ENCODE results near the gene S1PR3.

The S1PR3 gene

DNA sequence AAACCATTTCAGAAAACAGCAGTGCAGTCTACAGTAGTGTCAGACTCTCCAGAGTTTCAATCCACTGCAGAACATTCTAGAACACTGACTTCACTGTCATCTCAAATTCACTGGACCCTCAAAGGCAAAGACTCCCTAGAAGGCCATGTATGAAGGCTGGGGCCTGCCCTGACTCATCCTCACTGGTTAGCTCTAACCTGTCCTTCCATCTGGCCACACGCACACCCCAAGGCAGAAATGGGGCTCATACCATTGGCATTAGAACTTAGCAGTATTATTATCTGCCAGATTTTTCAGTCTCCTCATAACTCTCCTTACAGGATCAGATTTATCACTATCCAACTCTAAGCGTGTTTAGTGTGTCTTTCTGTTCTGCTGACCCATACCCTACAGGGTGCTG, 20.4 kb downstream of the S1PR3 start:
- H3K27ac ChIP-seq = no peak overlapping the region
- H3K27me3 ChIP-seq (replicated peaks) = no peaks in the 10 kb centered on the region
- H3K4me3 ChIP-seq (ENCODE audit: low read depth, low read length) = no peak overlapping the region
- no peak for DNase-seq
- in situ Hi-C loops (cut with HindIII; ENCODE audit: low pct_ligation_motif_present, low sequenced_read_pairs) = no loop called here
- H3K36me3 ChIP-seq (replicated peaks) = peaks cover 24% of the 10 kb centered on the region
- no peak for TF ChIP-seq CTCF (IDR thresholded peaks at IDR 0.05; ENCODE audit: low read depth, low read length, missing control alignments)

GRCh38 chr9:89012294-89013042, 21.2 kb downstream of the S1PR3 start:
- no peak for TF ChIP-seq CTCF (IDR thresholded peaks at IDR 0.05; ENCODE audit: low read depth, low read length, missing control alignments)
- H3K27me3 ChIP-seq (replicated peaks) = no peaks in the 10 kb centered on the region
- no peak overlapping the region for H3K27ac ChIP-seq
- peaks cover 19% of the 10 kb centered on the region for H3K36me3 ChIP-seq (replicated peaks)
- no peak for DNase-seq
- H3K4me3 ChIP-seq (ENCODE audit: low read depth, low read length) = no peak overlapping the region
- in situ Hi-C loops (cut with HindIII; ENCODE audit: low pct_ligation_motif_present, low sequenced_read_pairs) = no loop called here

GRCh38 chr9:89013660-89014059, 22.4 kb downstream of the S1PR3 start:
- no peaks in the 10 kb centered on the region for H3K27me3 ChIP-seq (replicated peaks)
- no peak overlapping the region for H3K4me3 ChIP-seq (ENCODE audit: low read depth, low read length)
- no peak overlapping the region for H3K27ac ChIP-seq
- DNase-seq = no peak
- H3K36me3 ChIP-seq (replicated peaks) = peaks cover 19% of the 10 kb centered on the region
- in situ Hi-C loops (cut with HindIII; ENCODE audit: low pct_ligation_motif_present, low sequenced_read_pairs) = no loop called here
- no peak for TF ChIP-seq CTCF (IDR thresholded peaks at IDR 0.05; ENCODE audit: low read depth, low read length, missing control alignments)

DNA sequence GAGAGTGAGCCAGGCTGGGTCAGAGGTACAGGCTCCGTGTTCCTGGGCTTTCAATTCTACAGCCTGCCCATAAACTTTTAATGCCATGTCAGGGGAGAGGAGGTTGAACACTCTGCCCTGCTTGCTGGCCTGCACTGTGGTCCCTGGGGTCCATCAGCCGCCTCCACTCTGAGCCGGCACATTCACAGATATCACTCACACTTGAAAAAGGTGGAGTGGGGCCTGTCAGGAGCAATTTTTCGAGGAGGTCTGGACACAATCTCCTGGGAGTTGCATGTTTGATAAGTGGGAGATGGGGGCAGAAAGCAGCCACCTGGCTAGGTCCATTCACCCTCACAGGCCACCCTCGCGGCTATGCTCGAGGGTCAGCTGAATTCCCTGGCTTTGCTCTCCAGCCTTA, 22.9 kb downstream of the S1PR3 start:
- DNase-seq = no peak
- no peak overlapping the region for H3K4me3 ChIP-seq (ENCODE audit: low read depth, low read length)
- no peak overlapping the region for H3K27ac ChIP-seq
- TF ChIP-seq CTCF (IDR thresholded peaks at IDR 0.05; ENCODE audit: low read depth, low read length, missing control alignments) = no peak
- peaks cover 19% of the 10 kb centered on the region for H3K36me3 ChIP-seq (replicated peaks)
- H3K27me3 ChIP-seq (replicated peaks) = no peaks in the 10 kb centered on the region
- in situ Hi-C loops (cut with HindIII; ENCODE audit: low pct_ligation_motif_present, low sequenced_read_pairs) = no loop called here

- Histone ChIP-seq H3K36me3 (replicated peaks) (peaks cover 19% of the 10 kb centered on the region), H3K27ac (no peak overlapping the region), H3K4me3 (ENCODE audit: low read depth, low read length) (no peak overlapping the region), H3K27me3 (replicated peaks) (no peaks in the 10 kb centered on the region)
- no peak for DNase-seq
- in situ Hi-C loops (cut with HindIII; ENCODE audit: low pct_ligation_motif_present, low sequenced_read_pairs) = no loop called here
- TF ChIP-seq CTCF (IDR thresholded peaks at IDR 0.05; ENCODE audit: low read depth, low read length, missing control alignments) = no peak
Measured at GRCh38 chr9:89015336-89015735, 24.1 kb downstream of the S1PR3 start.

- H3K36me3 ChIP-seq (replicated peaks) = peaks cover 4% of the 10 kb centered on the region
- in situ Hi-C loops (cut with HindIII; ENCODE audit: low pct_ligation_motif_present, low sequenced_read_pairs) = no loop called here
- no peak overlapping the region for H3K4me3 ChIP-seq (ENCODE audit: low read depth, low read length)
- no peak overlapping the region for H3K27ac ChIP-seq
- no peak for TF ChIP-seq CTCF (IDR thresholded peaks at IDR 0.05; ENCODE audit: low read depth, low read length, missing control alignments)
- H3K27me3 ChIP-seq (replicated peaks) = no peaks in the 10 kb centered on the region
- no peak for DNase-seq
Measured at GRCh38 chr9:89020754-89021153, 29.5 kb downstream of the S1PR3 start.
